Heart left ventricle (tissue), 16 donors: Measurements from ENCODE around the gene KRT3. TPM values are rescaled to one million over a fixed set of nuclear protein-coding genes. Genes with fewer than 3 reads are reported as not detected.

ENCODE experiments used
- ATAC-seq, 4 donors: fragments of 200-7000 bp; cut with Tn5 transposase; one replicate each; pipeline ENCODE4 v1.9.1; 2020 to 2022; ENCODE audit warnings: moderate library complexity in 4 of 4, mild to moderate bottlenecking in 3 of 4, moderate number of reproducible peaks in 1 of 4
- DNase-seq, 5 donors: peaks; one replicate each; pipeline ENCODE4 v3.0.0-alpha.2; 2020
- H3K27ac ChIP-seq, 12 donors: fragments of 200-600 bp; sonication (generic) in 4 of 12; one replicate each; pipeline versions ENCODE4 v1.5.0 to v1.8.0; 2016 to 2022; ENCODE audit warnings: mild to moderate bottlenecking in 2 of 12
- H3K27me3 ChIP-seq, 9 donors: fragments of 200-600 bp; sonication (generic) in 2 of 9; one replicate each; pipeline versions ENCODE4 v1.5.1 to v1.8.0; 2016 to 2022; ENCODE audit warnings: mild to moderate bottlenecking in 3 of 9
- H3K36me3 ChIP-seq, 9 donors: fragments of 200-600 bp; sonication (generic) in 2 of 9; one replicate each; pipeline versions ENCODE4 v1.5.0 to v1.8.0; 2018 to 2022; ENCODE audit warnings: mild to moderate bottlenecking in 2 of 9
- H3K4me1 ChIP-seq, 12 donors: fragments of 200-600 bp; sonication (generic) in 4 of 12; one replicate each; pipeline versions ENCODE4 v1.5.0 to v1.8.0; 2016 to 2022; ENCODE audit warnings: mild to moderate bottlenecking in 3 of 12
- H3K4me3 ChIP-seq, 12 donors: fragments of 200-600 bp; sonication (generic) in 4 of 12; one replicate each; pipeline versions ENCODE4 v1.5.0 to v1.8.0; 2017 to 2022; ENCODE audit warnings: mild to moderate bottlenecking in 9 of 12, moderate library complexity in 4 of 12
- H3K9me3 ChIP-seq, 12 donors: fragments of 200-600 bp; sonication (generic) in 4 of 12; one replicate each; pipeline versions ENCODE4 v1.5.0 to v1.8.0; 2016 to 2022; ENCODE audit warnings: mild to moderate bottlenecking in 1 of 12
- POLR2A ChIP-seq, 2 donors: fragments of 450-650 bp; IDR thresholded peaks; one replicate each; pipeline ENCODE4 v1.6.1; 2017; ENCODE audit warnings: antibody characterized with exemption in 2 of 2, mild to moderate bottlenecking in 2 of 2, moderate library complexity in 2 of 2
- WGBS, 4 donors: extraction: QIAGEN DNeasy Blood & Tissue Kit in 2 of 4; methylation state at CpG; one replicate each; pipeline versions ENCODE4 v1.1.5 to v1.1.7; 2013 to 2018; 5-methylcytosine and 5-hydroxymethylcytosine counted together
- intact Hi-C, 10 donors: fragments of 100-400 bp; cut with DNase I; formaldehyde crosslinking; loops; one replicate each; pipeline versions ENCODE4 v1.11.1 to v1.14.2; 2022
- polyA plus RNA-seq, 2 donors: library from polyadenylated mRNA; stranded (reverse); fragments of 200-250 nt; gene quantifications; one replicate each; pipeline ENCODE4 v1.2.3, GENCODE V29; 2013
- total RNA-seq, 9 donors: library from RNA; depleted of rRNA in 2 of 9; stranded (reverse); fragments of >200 nt in 2 of 9; fragmentation: NEBNext Ultra II Directional in 3 of 9; extraction: Animal tissue kit (Norgen Biotek cat#: 25700) in 3 of 9; gene quantifications; one replicate each; pipeline versions ENCODE4 v1.1.0 to v1.2.4, GENCODE V29; 2016 to 2023
- TF ChIP-seq, protein P1 (sequence below), 12 donors: fragments of 200-600 bp; sonication (generic) in 4 of 12; IDR thresholded peaks; one replicate each; pipeline versions ENCODE4 v1.5.0 to v1.8.0; 2018 to 2022; ENCODE audit warnings: antibody characterized with exemption in 12 of 12, mild to moderate bottlenecking in 5 of 12
- donor health status: ischemic (EF 13 %, LVEDD 7.1; RV severe dilation, severe dysfunction).
- donor health status: healthy with polysubstance abuse.
- donor health status: DM: no; HTN: yes; CAD: no.
- donor health status: DM: no; HTN: no; CAD: no.
- donor health status: ischemic (EF 25% LVEDD 6.9; RV normal size, moderate dysfunction).
- donor health status: ischemic (EF 25% LVEDD 5.7; RV mildly dilated, moderate dysfunction).
- donor health status: healthy.
- donor health status: DM: yes; HTN: yes; CAD: no.
- donor health status: ischemic (EF 35%, LVEDD 5.7; RV mildly dilated, moderate dysfunction).
- donor health status: nonischemic (EF 11% LVEDD 7.7; RV severe dilation, severe dysfunction).
- donor health status: DM: yes; HTN: yes; CAD: no.
- donor health status: PGD.
- donor health status: ischemic (EF 29% LVEDD 5.4; RV normal size, mild dysfunction).
- donor health status: nonischemic (EF 23%, LVEDD 6.1; RV moderate dilation, normal function).

Gene KRT3
- total and polyA plus RNA-seq, 11 donors = not detected

DNA sequence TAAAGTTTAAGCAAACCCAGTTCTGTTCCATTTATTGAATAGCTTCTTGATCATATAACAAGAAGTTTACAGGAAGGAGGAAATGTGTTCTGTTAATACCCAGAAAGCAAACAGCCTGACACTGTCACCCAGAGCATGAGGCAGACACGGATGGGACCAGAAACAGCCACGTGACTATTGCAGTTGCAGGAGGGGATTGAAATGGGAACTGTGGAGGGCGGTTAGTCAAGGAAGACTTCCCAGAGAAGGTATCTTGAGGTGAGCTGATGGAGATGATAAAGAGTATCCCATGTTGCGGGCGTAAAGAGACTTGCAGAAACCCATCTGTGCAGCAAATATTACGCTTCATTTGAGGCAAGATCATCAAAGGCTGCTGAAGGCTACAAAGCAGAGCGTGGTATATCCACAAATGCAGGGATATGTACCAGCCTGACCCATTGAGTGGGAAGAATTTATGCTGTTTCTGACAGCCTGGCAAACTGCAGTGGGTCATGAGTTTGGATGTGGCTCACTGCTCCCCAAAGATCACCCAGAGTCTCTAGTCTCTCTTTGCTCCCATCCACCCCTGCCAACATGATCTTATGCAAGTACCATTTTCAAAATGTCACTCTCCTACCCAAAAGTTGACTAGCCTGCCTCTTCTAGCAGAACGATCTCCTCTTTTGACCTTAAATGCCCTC lies 39.5 kb downstream of the KRT3 start:
- H3K27ac ChIP-seq = no peak overlapping the region
- ATAC-seq = no peak
- H3K4me3 ChIP-seq = no peak overlapping the region
- peaks cover 0 to 28% (median 11%) of the 10 kb centered on the region in 9 donors for H3K27me3 ChIP-seq
- TF ChIP-seq, protein P1, sequence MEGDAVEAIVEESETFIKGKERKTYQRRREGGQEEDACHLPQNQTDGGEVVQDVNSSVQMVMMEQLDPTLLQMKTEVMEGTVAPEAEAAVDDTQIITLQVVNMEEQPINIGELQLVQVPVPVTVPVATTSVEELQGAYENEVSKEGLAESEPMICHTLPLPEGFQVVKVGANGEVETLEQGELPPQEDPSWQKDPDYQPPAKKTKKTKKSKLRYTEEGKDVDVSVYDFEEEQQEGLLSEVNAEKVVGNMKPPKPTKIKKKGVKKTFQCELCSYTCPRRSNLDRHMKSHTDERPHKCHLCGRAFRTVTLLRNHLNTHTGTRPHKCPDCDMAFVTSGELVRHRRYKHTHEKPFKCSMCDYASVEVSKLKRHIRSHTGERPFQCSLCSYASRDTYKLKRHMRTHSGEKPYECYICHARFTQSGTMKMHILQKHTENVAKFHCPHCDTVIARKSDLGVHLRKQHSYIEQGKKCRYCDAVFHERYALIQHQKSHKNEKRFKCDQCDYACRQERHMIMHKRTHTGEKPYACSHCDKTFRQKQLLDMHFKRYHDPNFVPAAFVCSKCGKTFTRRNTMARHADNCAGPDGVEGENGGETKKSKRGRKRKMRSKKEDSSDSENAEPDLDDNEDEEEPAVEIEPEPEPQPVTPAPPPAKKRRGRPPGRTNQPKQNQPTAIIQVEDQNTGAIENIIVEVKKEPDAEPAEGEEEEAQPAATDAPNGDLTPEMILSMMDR (IDR thresholded peaks at IDR 0.05) = no peak
- TF ChIP-seq POLR2A (IDR thresholded peaks at IDR 0.05) = no peak
- no peaks in the 10 kb centered on the region for H3K36me3 ChIP-seq
- peaks cover 0 to 20% (median 4%) of the 10 kb centered on the region in 12 donors for H3K9me3 ChIP-seq
- 71 to 82% (median 78%) methylated on average over 8 of the region's 8 CpGs for WGBS, 4 donors
- intact Hi-C loops = no loop called here
- DNase-seq = no peak
- H3K4me1 ChIP-seq = no peaks in the 10 kb centered on the region

- ATAC-seq (no peak), DNase-seq (no peak)
- no peaks in the 10 kb centered on the region for H3K4me1 ChIP-seq
- H3K9me3 ChIP-seq = peaks cover 0 to 11% (median 2%) of the 10 kb centered on the region in 12 donors
- no peaks in the 10 kb centered on the region for H3K36me3 ChIP-seq
- intact Hi-C loops = no loop called here
- H3K27me3 ChIP-seq = peaks cover 0 to 28% (median 11%) of the 10 kb centered on the region in 9 donors
- WGBS, 4 donors = 82 to 87% (median 83%) methylated on average over 3 of the region's 3 CpGs
- no peak for TF ChIP-seq POLR2A (IDR thresholded peaks at IDR 0.05)
- TF ChIP-seq, protein P1 (IDR thresholded peaks at IDR 0.05) = no peak
- no peak overlapping the region for H3K27ac ChIP-seq
- no peak overlapping the region for H3K4me3 ChIP-seq
Observed at GRCh38 chr12:52755533-52755932, 40.4 kb downstream of the KRT3 start.

- Histone ChIP-seq H3K27me3 (peaks cover 0 to 28% (median 11%) of the 10 kb centered on the region in 9 donors), H3K36me3 (no peaks in the 10 kb centered on the region), H3K4me1 (no peaks in the 10 kb centered on the region), H3K4me3 (no peak overlapping the region), H3K9me3 (no peaks in the 10 kb centered on the region), H3K27ac (no peak overlapping the region)
- ATAC-seq (no peak), DNase-seq (no peak)
- TF ChIP-seq, protein P1 (IDR thresholded peaks at IDR 0.05) = no peak
- TF ChIP-seq POLR2A (IDR thresholded peaks at IDR 0.05) = no peak
- intact Hi-C loops = no loop called here
Observed at GRCh38 chr12:52754135-52754534, 41.8 kb downstream of the KRT3 start.

GRCh38 chr12:52753283-52753682 lies 42.6 kb downstream of the KRT3 start:
- WGBS, 4 donors = 70 to 88% (median 83%) methylated on average over 3 of the region's 3 CpGs
- no peak overlapping the region for H3K4me3 ChIP-seq
- H3K27me3 ChIP-seq = peaks cover 0 to 25% (median 8%) of the 10 kb centered on the region in 9 donors

More at GRCh38 chr12:52753283-52753682, 42.6 kb downstream of the KRT3 start:
- H3K9me3 ChIP-seq = no peaks in the 10 kb centered on the region
- H3K4me1 ChIP-seq = no peaks in the 10 kb centered on the region
- ATAC-seq (no peak), DNase-seq (no peak)
- H3K36me3 ChIP-seq = no peaks in the 10 kb centered on the region
- no peak overlapping the region for H3K27ac ChIP-seq
- intact Hi-C loops = no loop called here
- TF ChIP-seq POLR2A (IDR thresholded peaks at IDR 0.05) = no peak
- TF ChIP-seq, protein P1 (IDR thresholded peaks at IDR 0.05) = no peak
